HEK293 (cell line): ENCODE results near the gene ADGRD1.

ENCODE experiments used
- CTCF ChIA-PET: fragments of 350-600 bp; formaldehyde crosslinking; extraction: SDS; loops from one replicate; lab custom pipeline; 2021; ENCODE audit warnings: antibody characterized with exemption; lab: Yijun Ruan, JAX
- POLR2A ChIA-PET: fragments of 300-600 bp; formaldehyde crosslinking; extraction: SDS; loops from one replicate; lab custom pipeline; 2020; ENCODE audit warnings: antibody characterized with exemption, inconsistent platforms; lab: Yijun Ruan, JAX
- H3K27ac ChIP-seq: fragments of 200-500 bp; sonication (Bioruptor generic); 2 replicates; pipeline ENCODE4 v1.5.1; 2014; ENCODE audit warnings: low read depth, low read length, control low read depth, inconsistent platforms; ENCODE audit errors: extremely low read depth
- H3K36me3 ChIP-seq, 2 experiments: fragments of 200-500 bp in 1 of 2; sonication (Bioruptor generic) in 1 of 2; 1 replicate in 1 of 2; 2 replicates in 1 of 2; pipeline ENCODE4 v1.5.1; 2014 to 2017; ENCODE audit warnings: inconsistent platforms in 2 of 2, low read length in 2 of 2; ENCODE audit not compliant: control insufficient read depth in 2 of 2, insufficient read depth in 1 of 2
- H3K4me1 ChIP-seq: fragments of 200-500 bp; sonication (Bioruptor generic); 2 replicates; pipeline ENCODE4 v1.5.1; 2014; ENCODE audit warnings: mild to moderate bottlenecking, low read length, inconsistent platforms; ENCODE audit not compliant: control insufficient read depth, insufficient read depth
- H3K4me3 ChIP-seq: 2 replicates; pipeline ENCODE4 v1.5.1; 2011; ENCODE audit warnings: low read depth, mild to moderate bottlenecking, control low read depth, low read length, moderate library complexity
- H3K9me3 ChIP-seq: fragments of 200-500 bp; sonication (Bioruptor generic); 2 replicates; pipeline ENCODE4 v1.5.1; 2014; ENCODE audit warnings: low read depth, low read length, inconsistent platforms; ENCODE audit not compliant: control insufficient read depth, insufficient read depth
- BCL11A ChIP-seq: fragments of 450-650 bp; formaldehyde crosslinking; IDR thresholded peaks from 2 replicates; pipeline ENCODE4 v1.5.1; 2016; ENCODE audit warnings: low read depth, missing biosample characterization, missing genetic modification characterization
- BCL11B ChIP-seq: fragments of 450-650 bp; formaldehyde crosslinking; IDR thresholded peaks from 2 replicates; pipeline ENCODE4 v1.5.1; 2016; ENCODE audit warnings: low read depth, missing biosample characterization, missing genetic modification characterization
- GLI4 ChIP-seq: fragments of 450-650 bp; formaldehyde crosslinking; IDR thresholded peaks from 2 replicates; pipeline ENCODE4 v1.5.1; 2016; ENCODE audit warnings: missing biosample characterization, missing genetic modification characterization
- KLF10 ChIP-seq: fragments of 450-650 bp; IDR thresholded peaks from 2 replicates; pipeline ENCODE4 v1.5.1; 2018; ENCODE audit warnings: missing biosample characterization, mild to moderate bottlenecking, missing genetic modification characterization
- KLF8 ChIP-seq: fragments of 450-650 bp; formaldehyde crosslinking; IDR thresholded peaks from 2 replicates; pipeline ENCODE4 v1.5.1; 2016; ENCODE audit warnings: missing biosample characterization, missing genetic modification characterization
- ZBTB1 ChIP-seq: fragments of 450-650 bp; formaldehyde crosslinking; IDR thresholded peaks from 2 replicates; pipeline ENCODE4 v1.5.1; 2016; ENCODE audit warnings: missing biosample characterization, missing genetic modification characterization
- ZBTB7A ChIP-seq: fragments of 450-650 bp; formaldehyde crosslinking; IDR thresholded peaks from 2 replicates; pipeline ENCODE4 v1.5.1; 2016; ENCODE audit warnings: low read depth, missing biosample characterization, missing genetic modification characterization
- ZNF155 ChIP-seq: fragments of 450-650 bp; formaldehyde crosslinking; IDR thresholded peaks from 2 replicates; pipeline ENCODE4 v1.5.1; 2016; ENCODE audit warnings: missing biosample characterization, missing genetic modification characterization
- ZNF311 ChIP-seq: fragments of 450-650 bp; formaldehyde crosslinking; IDR thresholded peaks from 2 replicates; pipeline ENCODE4 v1.5.1; 2017; ENCODE audit warnings: missing biosample characterization, missing genetic modification characterization, borderline replicate concordance
- ZNF394 ChIP-seq: fragments of 450-650 bp; formaldehyde crosslinking; IDR thresholded peaks from 2 replicates; pipeline ENCODE4 v1.5.1; 2016; ENCODE audit warnings: missing biosample characterization, missing genetic modification characterization, mild to moderate bottlenecking, moderate library complexity, borderline replicate concordance
- ZNF501 ChIP-seq: fragments of 450-650 bp; formaldehyde crosslinking; IDR thresholded peaks from 2 replicates; pipeline ENCODE4 v1.5.1; 2016; ENCODE audit warnings: missing biosample characterization, missing genetic modification characterization
- ZNF544 ChIP-seq: fragments of 450-650 bp; formaldehyde crosslinking; IDR thresholded peaks from 2 replicates; pipeline ENCODE4 v1.5.0; 2017; ENCODE audit warnings: missing biosample characterization, missing genetic modification characterization
- ZNF654 ChIP-seq: fragments of 450-650 bp; formaldehyde crosslinking; IDR thresholded peaks from 2 replicates; pipeline ENCODE4 v1.5.1; 2016; ENCODE audit warnings: low read depth, missing biosample characterization, missing genetic modification characterization
- ZNF701 ChIP-seq: fragments of 450-650 bp; formaldehyde crosslinking; IDR thresholded peaks from 2 replicates; pipeline ENCODE4 v1.5.1; 2016; ENCODE audit warnings: missing biosample characterization, missing genetic modification characterization
- ZNF830 ChIP-seq: fragments of 450-650 bp; IDR thresholded peaks from 2 replicates; pipeline ENCODE4 v1.5.0; 2018; ENCODE audit warnings: missing biosample characterization, missing genetic modification characterization, low read depth, mild to moderate bottlenecking, moderate library complexity
- TF ChIP-seq, protein P1 (sequence below): fragments of 450-650 bp; formaldehyde crosslinking; conservative IDR thresholded peaks from 2 replicates; pipeline ENCODE4 v1.5.1; 2016; ENCODE audit warnings: low read depth, missing biosample characterization, missing genetic modification characterization
- TF ChIP-seq, protein P2 (sequence below): fragments of 450-650 bp; formaldehyde crosslinking; IDR thresholded peaks from 2 replicates; pipeline ENCODE4 v1.5.1; 2016; ENCODE audit warnings: missing biosample characterization, missing genetic modification characterization
- TF ChIP-seq, protein P3 (sequence below): fragments of 450-650 bp; IDR thresholded peaks from 2 replicates; pipeline ENCODE4 v1.5.1; 2018; ENCODE audit warnings: missing biosample characterization, missing genetic modification characterization
- TF ChIP-seq, protein P4 (sequence below): sonication (generic); formaldehyde crosslinking; IDR thresholded peaks from 2 replicates; pipeline ENCODE4 v1.8.1; 2022; ENCODE audit warnings: mild to moderate bottlenecking, moderate library complexity, missing genetic modification reagents
- TF ChIP-seq, protein P5 (sequence below): fragments of 450-650 bp; formaldehyde crosslinking; IDR thresholded peaks from 2 replicates; pipeline ENCODE4 v1.5.1; 2016; ENCODE audit warnings: missing biosample characterization, missing genetic modification characterization, borderline replicate concordance

The ADGRD1 gene

DNA sequence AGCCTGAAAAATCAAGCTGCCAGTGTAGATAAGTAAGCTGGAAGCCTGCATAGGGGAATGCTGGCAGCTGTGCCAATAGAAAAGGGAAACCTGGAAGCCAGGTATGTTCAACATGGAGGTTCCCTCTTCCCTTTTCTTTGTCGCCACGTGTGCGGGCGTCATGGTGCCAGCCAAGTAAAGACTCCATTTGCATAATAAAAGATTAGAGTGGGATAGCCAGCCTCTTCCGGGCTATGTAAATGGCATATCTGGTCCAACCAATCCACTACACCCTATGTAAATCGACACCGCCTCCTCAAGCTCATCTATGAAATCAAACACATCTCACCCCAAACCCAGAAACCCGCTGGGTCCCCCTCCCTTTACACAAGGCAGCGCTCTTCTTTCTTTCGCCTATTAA lies 5.6 kb upstream of the ADGRD1 start (continued):
- TF ChIP-seq, protein P1, sequence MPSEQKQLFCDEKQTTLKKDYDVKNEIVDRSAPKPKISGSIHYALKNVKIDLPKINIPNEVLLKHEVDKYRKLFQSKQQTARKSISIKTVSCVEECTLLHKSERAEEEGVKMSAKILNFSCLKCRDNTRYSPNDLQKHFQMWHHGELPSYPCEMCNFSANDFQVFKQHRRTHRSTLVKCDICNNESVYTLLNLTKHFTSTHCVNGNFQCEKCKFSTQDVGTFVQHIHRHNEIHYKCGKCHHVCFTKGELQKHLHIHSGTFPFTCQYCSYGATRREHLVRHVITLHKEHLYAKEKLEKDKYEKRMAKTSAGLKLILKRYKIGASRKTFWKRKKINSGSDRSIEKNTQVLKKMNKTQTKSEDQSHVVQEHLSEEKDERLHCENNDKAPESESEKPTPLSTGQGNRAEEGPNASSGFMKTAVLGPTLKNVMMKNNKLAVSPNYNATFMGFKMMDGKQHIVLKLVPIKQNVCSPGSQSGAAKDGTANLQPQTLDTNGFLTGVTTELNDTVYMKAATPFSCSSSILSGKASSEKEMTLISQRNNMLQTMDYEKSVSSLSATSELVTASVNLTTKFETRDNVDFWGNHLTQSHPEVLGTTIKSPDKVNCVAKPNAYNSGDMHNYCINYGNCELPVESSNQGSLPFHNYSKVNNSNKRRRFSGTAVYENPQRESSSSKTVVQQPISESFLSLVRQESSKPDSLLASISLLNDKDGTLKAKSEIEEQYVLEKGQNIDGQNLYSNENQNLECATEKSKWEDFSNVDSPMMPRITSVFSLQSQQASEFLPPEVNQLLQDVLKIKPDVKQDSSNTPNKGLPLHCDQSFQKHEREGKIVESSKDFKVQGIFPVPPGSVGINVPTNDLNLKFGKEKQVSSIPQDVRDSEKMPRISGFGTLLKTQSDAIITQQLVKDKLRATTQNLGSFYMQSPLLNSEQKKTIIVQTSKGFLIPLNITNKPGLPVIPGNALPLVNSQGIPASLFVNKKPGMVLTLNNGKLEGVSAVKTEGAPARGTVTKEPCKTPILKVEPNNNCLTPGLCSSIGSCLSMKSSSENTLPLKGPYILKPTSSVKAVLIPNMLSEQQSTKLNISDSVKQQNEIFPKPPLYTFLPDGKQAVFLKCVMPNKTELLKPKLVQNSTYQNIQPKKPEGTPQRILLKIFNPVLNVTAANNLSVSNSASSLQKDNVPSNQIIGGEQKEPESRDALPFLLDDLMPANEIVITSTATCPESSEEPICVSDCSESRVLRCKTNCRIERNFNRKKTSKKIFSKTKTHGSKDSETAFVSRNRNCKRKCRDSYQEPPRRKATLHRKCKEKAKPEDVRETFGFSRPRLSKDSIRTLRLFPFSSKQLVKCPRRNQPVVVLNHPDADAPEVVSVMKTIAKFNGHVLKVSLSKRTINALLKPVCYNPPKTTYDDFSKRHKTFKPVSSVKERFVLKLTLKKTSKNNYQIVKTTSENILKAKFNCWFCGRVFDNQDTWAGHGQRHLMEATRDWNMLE: no peak
- TF ChIP-seq ZNF501: no peak
- TF ChIP-seq BCL11A (tag by site-specific recombination): no peak
- no peak for TF ChIP-seq ZNF701 (tag by site-specific recombination)
- no peak for TF ChIP-seq ZNF830 (tag by site-specific recombination)
- TF ChIP-seq GLI4: no peak
- TF ChIP-seq, protein P2, sequence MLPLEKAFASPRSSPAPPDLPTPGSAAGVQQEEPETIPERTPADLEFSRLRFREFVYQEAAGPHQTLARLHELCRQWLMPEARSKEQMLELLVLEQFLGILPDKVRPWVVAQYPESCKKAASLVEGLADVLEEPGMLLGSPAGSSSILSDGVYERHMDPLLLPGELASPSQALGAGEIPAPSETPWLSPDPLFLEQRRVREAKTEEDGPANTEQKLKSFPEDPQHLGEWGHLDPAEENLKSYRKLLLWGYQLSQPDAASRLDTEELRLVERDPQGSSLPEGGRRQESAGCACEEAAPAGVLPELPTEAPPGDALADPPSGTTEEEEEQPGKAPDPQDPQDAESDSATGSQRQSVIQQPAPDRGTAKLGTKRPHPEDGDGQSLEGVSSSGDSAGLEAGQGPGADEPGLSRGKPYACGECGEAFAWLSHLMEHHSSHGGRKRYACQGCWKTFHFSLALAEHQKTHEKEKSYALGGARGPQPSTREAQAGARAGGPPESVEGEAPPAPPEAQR (tag by site-specific recombination): no peak

DNA sequence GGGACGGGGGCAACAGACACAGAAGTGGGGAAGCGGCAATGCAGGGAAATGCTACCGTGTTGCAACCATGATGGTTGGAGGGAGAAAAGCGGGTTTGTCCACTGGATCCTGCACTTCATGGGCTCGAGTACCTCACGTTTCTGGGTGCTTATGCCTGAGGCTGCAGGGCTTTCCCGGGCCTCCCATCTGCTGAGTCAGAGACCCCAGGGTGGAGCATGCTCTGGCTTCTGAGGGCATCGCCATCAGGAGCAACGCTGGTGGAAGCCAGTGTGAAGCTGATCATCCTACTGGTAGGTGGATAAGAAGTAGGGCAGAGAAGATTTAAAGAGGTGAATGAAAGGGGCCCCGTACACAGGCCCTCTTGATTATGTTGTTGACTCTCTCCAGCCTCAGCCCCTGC lies 5.0 kb upstream of the ADGRD1 start:
- Histone ChIP-seq H3K27ac (no peak overlapping the region), H3K36me3 (no peaks in the 10 kb centered on the region), H3K4me1 (no peaks in the 10 kb centered on the region), H3K9me3 (no peaks in the 10 kb centered on the region), H3K4me3 (no peak overlapping the region)
- POLR2A ChIA-PET: no interaction called here
- TF ChIP-seq, protein P3, sequence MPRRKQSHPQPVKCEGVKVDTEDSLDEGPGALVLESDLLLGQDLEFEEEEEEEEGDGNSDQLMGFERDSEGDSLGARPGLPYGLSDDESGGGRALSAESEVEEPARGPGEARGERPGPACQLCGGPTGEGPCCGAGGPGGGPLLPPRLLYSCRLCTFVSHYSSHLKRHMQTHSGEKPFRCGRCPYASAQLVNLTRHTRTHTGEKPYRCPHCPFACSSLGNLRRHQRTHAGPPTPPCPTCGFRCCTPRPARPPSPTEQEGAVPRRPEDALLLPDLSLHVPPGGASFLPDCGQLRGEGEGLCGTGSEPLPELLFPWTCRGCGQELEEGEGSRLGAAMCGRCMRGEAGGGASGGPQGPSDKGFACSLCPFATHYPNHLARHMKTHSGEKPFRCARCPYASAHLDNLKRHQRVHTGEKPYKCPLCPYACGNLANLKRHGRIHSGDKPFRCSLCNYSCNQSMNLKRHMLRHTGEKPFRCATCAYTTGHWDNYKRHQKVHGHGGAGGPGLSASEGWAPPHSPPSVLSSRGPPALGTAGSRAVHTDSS (tag by site-specific recombination): no peak
- TF ChIP-seq, protein P4, sequence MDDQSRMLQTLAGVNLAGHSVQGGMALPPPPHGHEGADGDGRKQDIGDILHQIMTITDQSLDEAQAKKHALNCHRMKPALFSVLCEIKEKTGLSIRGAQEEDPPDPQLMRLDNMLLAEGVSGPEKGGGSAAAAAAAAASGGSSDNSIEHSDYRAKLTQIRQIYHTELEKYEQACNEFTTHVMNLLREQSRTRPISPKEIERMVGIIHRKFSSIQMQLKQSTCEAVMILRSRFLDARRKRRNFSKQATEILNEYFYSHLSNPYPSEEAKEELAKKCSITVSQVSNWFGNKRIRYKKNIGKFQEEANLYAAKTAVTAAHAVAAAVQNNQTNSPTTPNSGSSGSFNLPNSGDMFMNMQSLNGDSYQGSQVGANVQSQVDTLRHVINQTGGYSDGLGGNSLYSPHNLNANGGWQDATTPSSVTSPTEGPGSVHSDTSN (CRISPR knock-in tag): no peak
- no peak for TF ChIP-seq KLF10 (tag by site-specific recombination)
- no peak for TF ChIP-seq ZNF544 (tag by site-specific recombination)
- no peak for TF ChIP-seq ZNF311 (tag by site-specific recombination)
- TF ChIP-seq ZNF155 (tag by site-specific recombination): no peak
- no peak for TF ChIP-seq ZNF654
- no peak for TF ChIP-seq KLF8 (tag by site-specific recombination)
- TF ChIP-seq BCL11B: no peak
- TF ChIP-seq ZBTB1 (tag by site-specific recombination): no peak
- no peak for TF ChIP-seq ZNF394 (tag by site-specific recombination)
- TF ChIP-seq ZBTB7A (tag by site-specific recombination): no peak
- TF ChIP-seq, protein P5, sequence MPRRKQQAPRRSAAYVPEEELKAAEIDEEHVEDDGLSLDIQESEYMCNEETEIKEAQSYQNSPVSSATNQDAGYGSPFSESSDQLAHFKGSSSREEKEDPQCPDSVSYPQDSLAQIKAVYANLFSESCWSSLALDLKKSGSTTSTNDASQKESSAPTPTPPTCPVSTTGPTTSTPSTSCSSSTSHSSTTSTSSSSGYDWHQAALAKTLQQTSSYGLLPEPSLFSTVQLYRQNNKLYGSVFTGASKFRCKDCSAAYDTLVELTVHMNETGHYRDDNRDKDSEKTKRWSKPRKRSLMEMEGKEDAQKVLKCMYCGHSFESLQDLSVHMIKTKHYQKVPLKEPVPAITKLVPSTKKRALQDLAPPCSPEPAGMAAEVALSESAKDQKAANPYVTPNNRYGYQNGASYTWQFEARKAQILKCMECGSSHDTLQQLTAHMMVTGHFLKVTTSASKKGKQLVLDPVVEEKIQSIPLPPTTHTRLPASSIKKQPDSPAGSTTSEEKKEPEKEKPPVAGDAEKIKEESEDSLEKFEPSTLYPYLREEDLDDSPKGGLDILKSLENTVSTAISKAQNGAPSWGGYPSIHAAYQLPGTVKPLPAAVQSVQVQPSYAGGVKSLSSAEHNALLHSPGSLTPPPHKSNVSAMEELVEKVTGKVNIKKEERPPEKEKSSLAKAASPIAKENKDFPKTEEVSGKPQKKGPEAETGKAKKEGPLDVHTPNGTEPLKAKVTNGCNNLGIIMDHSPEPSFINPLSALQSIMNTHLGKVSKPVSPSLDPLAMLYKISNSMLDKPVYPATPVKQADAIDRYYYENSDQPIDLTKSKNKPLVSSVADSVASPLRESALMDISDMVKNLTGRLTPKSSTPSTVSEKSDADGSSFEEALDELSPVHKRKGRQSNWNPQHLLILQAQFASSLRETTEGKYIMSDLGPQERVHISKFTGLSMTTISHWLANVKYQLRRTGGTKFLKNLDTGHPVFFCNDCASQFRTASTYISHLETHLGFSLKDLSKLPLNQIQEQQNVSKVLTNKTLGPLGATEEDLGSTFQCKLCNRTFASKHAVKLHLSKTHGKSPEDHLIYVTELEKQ (tag by site-specific recombination): no peak
- CTCF ChIA-PET: interaction anchor here (0.5 kb wide), 1 partner anchor 129 kb away, joined by 3 read pairs; no protein-coding TSS in a partner anchor
